H1 (cell line): ENCODE results near the gene ZNF385C. TPM values are rescaled to one million over a fixed set of nuclear protein-coding genes. Genes with fewer than 3 reads are reported as not detected.

Experiments
- CTCF ChIA-PET: fragments of 300-600 bp; sonication (Branson Sonifier 250); formaldehyde crosslinking; loops from one replicate; lab custom pipeline; 2021; ENCODE audit not compliant: partially characterized antibody; lab: Charles Lee
- POLR2A ChIA-PET: fragments of 300-600 bp; sonication (Branson Sonifier 250); formaldehyde crosslinking; loops from one replicate; lab custom pipeline; 2021; ENCODE audit warnings: inconsistent platforms; ENCODE audit not compliant: partially characterized antibody; lab: Charles Lee
- DNase-seq, 2 experiments: peaks; one replicate each; pipeline versions ENCODE4 v3.0.0 to v3.0.0-alpha.2; 2010 to 2022; ENCODE audit warnings: low spot score in 2 of 2, low read depth in 1 of 2, mixed read lengths in 1 of 2
- FAIRE-seq: peaks from 2 replicates; lab custom pipeline; 2011; peaks lifted over from hg19 to GRCh38; lab: Jason Lieb, UNC
- H2AFZ ChIP-seq: 2 replicates; pipeline ENCODE4 v1.8.1; 2012; ENCODE audit warnings: low read length, inconsistent platforms
- H2AK5ac ChIP-seq: 2 replicates; pipeline ENCODE4 v1.6.1; 2013; ENCODE audit warnings: low read depth, low read length
- H2BK120ac ChIP-seq: replicated peaks from 2 replicates; pipeline ENCODE3; 2013; ENCODE audit warnings: low read depth, low read length, inconsistent platforms
- H2BK12ac ChIP-seq: 2 replicates; pipeline ENCODE4 v1.6.1; 2013; ENCODE audit warnings: low read depth, low read length
- H2BK15ac ChIP-seq: 2 replicates; pipeline ENCODE4 v1.6.1; 2013; ENCODE audit warnings: low read length
- H2BK20ac ChIP-seq: 2 replicates; pipeline ENCODE4 v1.6.1; 2013; ENCODE audit warnings: low read length
- H2BK5ac ChIP-seq: 2 replicates; pipeline ENCODE4 v1.6.1; 2013; ENCODE audit warnings: low read depth, low read length
- H3K14ac ChIP-seq: 2 replicates; pipeline ENCODE4 v1.6.1; 2013; ENCODE audit warnings: inconsistent platforms; ENCODE audit not compliant: insufficient read length
- H3K18ac ChIP-seq: 2 replicates; pipeline ENCODE4 v1.6.1; 2013; ENCODE audit warnings: low read length; ENCODE audit errors: extremely low read depth
- H3K23ac ChIP-seq: 2 replicates; pipeline ENCODE4 v1.6.1; 2013; ENCODE audit warnings: inconsistent platforms; ENCODE audit not compliant: insufficient read length
- H3K23me2 ChIP-seq: 2 replicates; pipeline ENCODE4 v1.6.1; 2013; ENCODE audit warnings: low read depth, low read length
- H3K27ac ChIP-seq: 2 replicates; pipeline ENCODE4 v1.6.1; 2011; ENCODE audit warnings: low read depth, low read length, inconsistent platforms
- H3K27me3 ChIP-seq, 4 experiments: replicated peaks in 1 of 4; 1 replicate in 1 of 4; 2 replicates in 3 of 4; pipeline versions ENCODE4 v1.6.1 to v1.8.1; 2011 to 2013; ENCODE audit warnings: low read length in 3 of 4, mild to moderate bottlenecking in 3 of 4, inconsistent platforms in 2 of 4, mixed read lengths in 2 of 4, moderate library complexity in 1 of 4; ENCODE audit not compliant: control insufficient read depth in 3 of 4, insufficient read depth in 3 of 4; ENCODE audit errors: extremely low read depth in 1 of 4
- H3K36me3 ChIP-seq, 4 experiments: 2 replicates each; pipeline versions ENCODE4 v1.6.1 to v1.8.1; 2011 to 2013; ENCODE audit warnings: mild to moderate bottlenecking in 4 of 4, low read length in 3 of 4, moderate library complexity in 2 of 4, control low read depth in 1 of 4, inconsistent platforms in 1 of 4; ENCODE audit not compliant: insufficient read depth in 4 of 4, control insufficient read depth in 2 of 4
- H3K4ac ChIP-seq: replicated peaks from 2 replicates; pipeline ENCODE3; 2013; ENCODE audit warnings: low read length, low read depth, mixed read lengths, inconsistent platforms; ENCODE audit not compliant: insufficient read length
- H3K4me1 ChIP-seq, 4 experiments: replicated peaks in 1 of 4; 1 replicate in 1 of 4; 2 replicates in 3 of 4; pipeline versions ENCODE4 v1.6.1 to v1.8.1; 2011 to 2013; ENCODE audit warnings: low read length in 3 of 4, inconsistent platforms in 2 of 4, mixed read lengths in 1 of 4; ENCODE audit not compliant: insufficient read depth in 4 of 4, control insufficient read depth in 3 of 4
- H3K4me2 ChIP-seq, 2 experiments: 2 replicates each; pipeline versions ENCODE4 v1.6.1 to v1.8.1; 2011 to 2013; ENCODE audit warnings: low read depth in 2 of 2, low read length in 2 of 2, control low read depth in 1 of 2, inconsistent platforms in 1 of 2, mild to moderate bottlenecking in 1 of 2; ENCODE audit not compliant: insufficient read depth in 1 of 2
- H3K4me3 ChIP-seq, 4 experiments: fragments of 200-600, 300-600 bp in 1 of 4; sonication (generic), shearing (Covaris generic), sonication (Bioruptor Twin) in 1 of 4; 2 replicates each; pipeline versions ENCODE4 v1.5.1 to v1.8.1; 2011 to 2016; ENCODE audit warnings: low read length in 4 of 4, low read depth in 3 of 4, control low read depth in 2 of 4, inconsistent platforms in 2 of 4, mild to moderate bottlenecking in 2 of 4, mixed read lengths in 1 of 4, moderate library complexity in 1 of 4; ENCODE audit not compliant: insufficient read depth in 2 of 4; ENCODE audit errors: extremely low read depth in 1 of 4
- H3K56ac ChIP-seq: replicated peaks from 2 replicates; pipeline ENCODE3; 2013; ENCODE audit warnings: low read depth, mild to moderate bottlenecking, mixed read lengths, low read length, inconsistent platforms; ENCODE audit not compliant: insufficient read length
- H3K79me1 ChIP-seq: 2 replicates; pipeline ENCODE4 v1.6.1; 2013; ENCODE audit warnings: low read depth, low read length, control low read depth
- H3K79me2 ChIP-seq, 2 experiments: 2 replicates each; pipeline versions ENCODE4 v1.6.1 to v1.8.1; 2012 to 2013; ENCODE audit warnings: low read length in 2 of 2, mild to moderate bottlenecking in 2 of 2, inconsistent platforms in 1 of 2; ENCODE audit not compliant: insufficient read depth in 2 of 2, control insufficient read depth in 1 of 2
- H3K9ac ChIP-seq, 4 experiments: replicated peaks in 1 of 4; 1 replicate in 1 of 4; 2 replicates in 3 of 4; pipeline versions ENCODE4 v1.6.1 to v1.8.1; 2011 to 2013; ENCODE audit warnings: low read depth in 3 of 4, low read length in 3 of 4, control low read depth in 2 of 4, mild to moderate bottlenecking in 2 of 4, moderate library complexity in 2 of 4, inconsistent platforms in 1 of 4; ENCODE audit errors: extremely low read depth in 1 of 4
- H3K9me3 ChIP-seq, 2 experiments: 2 replicates each; pipeline versions ENCODE4 v1.6.1 to v1.8.1; 2012 to 2013; ENCODE audit warnings: mild to moderate bottlenecking in 2 of 2, moderate library complexity in 2 of 2, control low read depth in 1 of 2, inconsistent platforms in 1 of 2, low read depth in 1 of 2, low read length in 1 of 2, mixed read lengths in 1 of 2; ENCODE audit not compliant: insufficient read depth in 2 of 2
- H4K20me1 ChIP-seq, 2 experiments: replicated peaks in 1 of 2; 2 replicates each; pipeline versions ENCODE3 to v1.8.1; 2011 to 2013; ENCODE audit warnings: inconsistent platforms in 2 of 2, low read length in 2 of 2, mild to moderate bottlenecking in 1 of 2; ENCODE audit not compliant: insufficient read depth in 2 of 2, control insufficient read depth in 1 of 2
- H4K5ac ChIP-seq: 2 replicates; pipeline ENCODE4 v1.6.1; 2013; ENCODE audit warnings: low read length, low read depth, mixed read lengths, inconsistent platforms; ENCODE audit not compliant: insufficient read length
- H4K8ac ChIP-seq: 2 replicates; pipeline ENCODE4 v1.8.0; 2013; ENCODE audit warnings: mild to moderate bottlenecking, moderate library complexity, low read length, inconsistent platforms; ENCODE audit not compliant: insufficient read depth; ENCODE audit errors: extremely low read depth
- H4K91ac ChIP-seq: replicated peaks from 2 replicates; pipeline ENCODE3; 2013; ENCODE audit warnings: low read length, mixed read lengths, inconsistent platforms; ENCODE audit not compliant: insufficient read length
- JUN ChIP-seq: IDR thresholded peaks from 2 replicates; pipeline ENCODE4 v1.6.1; 2011; ENCODE audit warnings: low read depth, mild to moderate bottlenecking, improper control_type of control experiment, low read length
- SUZ12 ChIP-seq: fragments of 200-600 bp; sonication (generic); IDR thresholded peaks from 2 replicates; pipeline ENCODE4 v1.6.1; 2012; ENCODE audit warnings: mild to moderate bottlenecking, inconsistent platforms, low read length, moderate library complexity, mixed read lengths
- WGBS, 2 experiments: shearing (Covaris generic) in 1 of 2; methylation state at CpG; one replicate each; pipeline versions ENCODE4 v1.1.6 to v1.1.7; 2013 to 2015; ENCODE audit warnings: low lambda C conversion rate in 2 of 2, mixed read lengths in 2 of 2, inconsistent platforms in 1 of 2, low coverage in 1 of 2, missing lambda C conversion rate in 1 of 2; ENCODE audit not compliant: insufficient replicate concordance in 2 of 2, insufficient coverage in 1 of 2, insufficient read length in 1 of 2; ENCODE audit errors: extremely low coverage in 1 of 2, missing lambda C conversion rate in 1 of 2; 5-methylcytosine and 5-hydroxymethylcytosine counted together
- polyA plus RNA-seq, 7 experiments: library from polyadenylated mRNA; depleted of rRNA in 3 of 7; stranded (reverse) in 5 of 7; unstranded in 2 of 7; fragments of >200 nt in 5 of 7; fragments of 200-250 nt in 2 of 7; gene quantifications; 1 replicate in 5 of 7; 2 replicates in 1 of 7; 4 replicates in 1 of 7; pipeline versions ENCODE4 v1.2.1 to v1.2.3, GENCODE V29; 2011 to 2013; ENCODE audit warnings: missing spikeins in 2 of 7, mixed read lengths in 2 of 7
- total RNA-seq: library from RNA; stranded (reverse); fragmentation: NEBNext Ultra II Directional; extraction: Animal tissue kit (Norgen Biotek cat#: 25700); gene quantifications from 2 replicates; pipeline ENCODE4 v1.2.1, GENCODE V29; 2021
- TF ChIP-seq, protein P1 (sequence below), 3 experiments: IDR thresholded peaks; 1 replicate in 2 of 3; 2 replicates in 1 of 3; pipeline versions ENCODE4 v1.5.1 to v1.6.1; 2011; ENCODE audit warnings: low read length in 3 of 3, mild to moderate bottlenecking in 3 of 3, inconsistent platforms in 2 of 3, low read depth in 1 of 3, moderate library complexity in 1 of 3; ENCODE audit not compliant: insufficient read depth in 1 of 3; ENCODE audit errors: control extremely low read depth in 1 of 3

The ZNF385C gene
- total and polyA plus RNA-seq, 2 of the 8 experiments (the other 6 are each of a cell fraction or from before 2014, with no cell fraction given): 3.9 to 6.1 TPM

DNA sequence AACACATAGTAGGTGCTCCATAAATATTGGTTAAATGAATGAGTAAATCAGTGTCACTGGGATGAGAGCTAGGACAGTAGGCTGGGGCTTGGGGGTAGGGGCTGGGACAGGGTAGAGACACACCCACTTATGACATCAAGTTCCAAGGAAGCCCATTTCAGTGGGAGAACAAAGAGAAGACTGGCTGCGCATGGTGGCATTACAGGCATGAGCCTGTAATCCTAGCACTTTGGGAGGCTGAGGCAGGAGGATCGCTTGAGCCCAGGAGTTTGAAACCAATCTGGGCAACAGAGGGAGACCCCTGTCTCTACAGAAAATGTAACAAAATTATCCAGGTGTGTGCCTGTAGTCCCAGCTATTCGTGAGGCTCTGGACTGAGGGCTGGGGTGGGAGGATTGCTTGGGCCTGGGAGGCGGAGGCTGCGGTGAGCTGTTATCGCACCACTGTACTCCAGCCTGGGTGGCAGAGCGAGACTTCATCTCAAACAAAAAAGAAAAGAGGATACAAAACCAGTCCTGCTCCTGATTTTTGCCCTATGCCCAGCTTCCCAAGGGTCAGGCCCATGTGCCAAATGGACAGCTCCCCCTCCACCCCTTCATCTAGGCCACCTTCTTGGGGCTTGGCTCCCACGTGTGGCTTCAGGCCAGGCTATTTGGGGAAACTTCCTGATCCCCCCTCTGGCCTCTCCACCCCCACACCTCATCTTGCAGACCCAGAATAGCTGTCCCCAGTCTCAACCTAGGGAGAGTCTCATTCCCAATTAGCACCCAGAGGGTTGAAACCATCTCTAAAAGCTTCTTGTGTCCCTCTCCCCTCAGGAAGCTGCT lies 7.1 kb downstream of the ZNF385C start:
- H3K4me3 ChIP-seq: no peak overlapping the region
- no peak overlapping the region for H3K14ac ChIP-seq
- H4K20me1 ChIP-seq: no peaks in the 10 kb centered on the region
- H3K4ac ChIP-seq: no peak overlapping the region
- no peak overlapping the region for H2BK120ac ChIP-seq
- no peak overlapping the region for H4K5ac ChIP-seq
- no peaks in the 10 kb centered on the region for H3K79me2 ChIP-seq
- no peak overlapping the region for H3K18ac ChIP-seq
- no peak overlapping the region for H3K56ac ChIP-seq
- H3K9me3 ChIP-seq: no peaks in the 10 kb centered on the region
- ChIA-PET CTCF (interaction anchor here (0.8 to 39.4 kb wide), 12 partner anchors 9 to 127 kb away, joined by 3 to 1084 read pairs (median 4); partner anchors contain the start of genes DHX58, DNAJC7, HSPB9 and KAT2A), POLR2A (interaction anchor here (0.5 to 2.0 kb wide), 5 partner anchors 9 to 147 kb away, joined by 3 to 9 read pairs (median 4); partner anchors contain the start of gene DNAJC7)
- no peak overlapping the region for H2AK5ac ChIP-seq
- peaks cover 0 to 1% (median under 1%) of the 10 kb centered on the region in 4 experiments; a peak in 2 of 7 replicates for H3K27me3 ChIP-seq
- H2BK20ac ChIP-seq: no peak overlapping the region
- H3K23me2 ChIP-seq: no peaks in the 10 kb centered on the region
- no peak overlapping the region for H2AFZ ChIP-seq
- no peak overlapping the region; the same call in 1 of the 2 replicates for H4K8ac ChIP-seq
- no peak overlapping the region for H2BK15ac ChIP-seq
- 0 out of 2 replicates have a peak overlapping the region, but pooled peaks have one; percentile 50 for H2BK12ac ChIP-seq
- no peak overlapping the region for H3K27ac ChIP-seq
- peaks cover 0 to 2% (median under 1%) of the 10 kb centered on the region in 4 experiments; a peak in 3 of 7 replicates for H3K4me1 ChIP-seq
- no peaks in the 10 kb centered on the region; the same call in 1 of the 2 replicates for H3K79me1 ChIP-seq
- H2BK5ac ChIP-seq: no peak overlapping the region
- no peak overlapping the region for H3K9ac ChIP-seq
- H3K36me3 ChIP-seq: no peaks in the 10 kb centered on the region
- H4K91ac ChIP-seq: no peak overlapping the region
- FAIRE-seq (no peak), DNase-seq (no peak)
- no peak overlapping the region for H3K23ac ChIP-seq
- no peak overlapping the region for H3K4me2 ChIP-seq
- WGBS, 2 experiments: 92% methylated on average over 8 of the region's 8 CpGs; no CpG with 5 or more reads in 1 of the 2 experiments
- TF ChIP-seq JUN: no peak
- TF ChIP-seq SUZ12: no peak
- TF ChIP-seq, protein P1, sequence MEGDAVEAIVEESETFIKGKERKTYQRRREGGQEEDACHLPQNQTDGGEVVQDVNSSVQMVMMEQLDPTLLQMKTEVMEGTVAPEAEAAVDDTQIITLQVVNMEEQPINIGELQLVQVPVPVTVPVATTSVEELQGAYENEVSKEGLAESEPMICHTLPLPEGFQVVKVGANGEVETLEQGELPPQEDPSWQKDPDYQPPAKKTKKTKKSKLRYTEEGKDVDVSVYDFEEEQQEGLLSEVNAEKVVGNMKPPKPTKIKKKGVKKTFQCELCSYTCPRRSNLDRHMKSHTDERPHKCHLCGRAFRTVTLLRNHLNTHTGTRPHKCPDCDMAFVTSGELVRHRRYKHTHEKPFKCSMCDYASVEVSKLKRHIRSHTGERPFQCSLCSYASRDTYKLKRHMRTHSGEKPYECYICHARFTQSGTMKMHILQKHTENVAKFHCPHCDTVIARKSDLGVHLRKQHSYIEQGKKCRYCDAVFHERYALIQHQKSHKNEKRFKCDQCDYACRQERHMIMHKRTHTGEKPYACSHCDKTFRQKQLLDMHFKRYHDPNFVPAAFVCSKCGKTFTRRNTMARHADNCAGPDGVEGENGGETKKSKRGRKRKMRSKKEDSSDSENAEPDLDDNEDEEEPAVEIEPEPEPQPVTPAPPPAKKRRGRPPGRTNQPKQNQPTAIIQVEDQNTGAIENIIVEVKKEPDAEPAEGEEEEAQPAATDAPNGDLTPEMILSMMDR (IDR thresholded peaks at IDR 0.05; ENCODE audit: control extremely low read depth in 1 of 3, insufficient read depth in 1 of 3, low read depth in 1 of 3, low read length in 3 of 3): no peak
